Measurements from ENCODE around the gene UPP2. TPM values are rescaled to one million over a fixed set of nuclear protein-coding genes. Genes with fewer than 3 reads are reported as not detected.

The UPP2 gene
- total RNA-seq, 4 donors from 2014 or later: not detected

DNA sequence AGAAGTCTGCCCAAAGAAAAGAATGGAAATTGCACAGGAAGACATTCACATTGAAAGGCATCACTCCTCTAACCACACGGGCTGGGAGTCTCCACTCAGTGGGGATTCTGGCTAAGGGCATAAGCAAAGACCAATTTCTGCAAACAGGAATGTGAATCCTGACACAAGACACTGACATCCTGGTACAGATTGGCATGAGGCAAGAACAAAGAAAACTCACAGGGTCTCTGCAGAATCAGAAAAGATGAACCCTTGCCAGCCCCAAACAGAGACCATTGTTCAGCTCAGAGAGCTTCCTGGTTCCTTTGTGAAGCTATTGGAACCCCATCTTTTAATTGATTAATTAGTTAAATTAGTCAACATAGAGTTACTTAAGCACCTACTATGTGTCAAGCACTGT lies 82.3 kb downstream of the UPP2 start:
- TF ChIP-seq, protein P1, sequence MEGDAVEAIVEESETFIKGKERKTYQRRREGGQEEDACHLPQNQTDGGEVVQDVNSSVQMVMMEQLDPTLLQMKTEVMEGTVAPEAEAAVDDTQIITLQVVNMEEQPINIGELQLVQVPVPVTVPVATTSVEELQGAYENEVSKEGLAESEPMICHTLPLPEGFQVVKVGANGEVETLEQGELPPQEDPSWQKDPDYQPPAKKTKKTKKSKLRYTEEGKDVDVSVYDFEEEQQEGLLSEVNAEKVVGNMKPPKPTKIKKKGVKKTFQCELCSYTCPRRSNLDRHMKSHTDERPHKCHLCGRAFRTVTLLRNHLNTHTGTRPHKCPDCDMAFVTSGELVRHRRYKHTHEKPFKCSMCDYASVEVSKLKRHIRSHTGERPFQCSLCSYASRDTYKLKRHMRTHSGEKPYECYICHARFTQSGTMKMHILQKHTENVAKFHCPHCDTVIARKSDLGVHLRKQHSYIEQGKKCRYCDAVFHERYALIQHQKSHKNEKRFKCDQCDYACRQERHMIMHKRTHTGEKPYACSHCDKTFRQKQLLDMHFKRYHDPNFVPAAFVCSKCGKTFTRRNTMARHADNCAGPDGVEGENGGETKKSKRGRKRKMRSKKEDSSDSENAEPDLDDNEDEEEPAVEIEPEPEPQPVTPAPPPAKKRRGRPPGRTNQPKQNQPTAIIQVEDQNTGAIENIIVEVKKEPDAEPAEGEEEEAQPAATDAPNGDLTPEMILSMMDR (IDR thresholded peaks at IDR 0.05): no peak
- TF ChIP-seq POLR2A (IDR thresholded peaks at IDR 0.05) (no peak), EP300 (IDR thresholded peaks at IDR 0.05) (no peak)
- H3K27ac ChIP-seq: no peak overlapping the region
- H3K4me3 ChIP-seq: no peak overlapping the region
- H3K4me1 ChIP-seq: no peaks in the 10 kb centered on the region
- DNase-seq (ENCODE audit: low spot score in 2 of 2): no peak
- H3K36me3 ChIP-seq: no peaks in the 10 kb centered on the region
- WGBS, 2 donors: 33 to 53% methylated on average over 1 of the region's 1 CpG
- H3K27me3 ChIP-seq: no peaks in the 10 kb centered on the region
- no peaks in the 10 kb centered on the region for H3K9me3 ChIP-seq

DNA sequence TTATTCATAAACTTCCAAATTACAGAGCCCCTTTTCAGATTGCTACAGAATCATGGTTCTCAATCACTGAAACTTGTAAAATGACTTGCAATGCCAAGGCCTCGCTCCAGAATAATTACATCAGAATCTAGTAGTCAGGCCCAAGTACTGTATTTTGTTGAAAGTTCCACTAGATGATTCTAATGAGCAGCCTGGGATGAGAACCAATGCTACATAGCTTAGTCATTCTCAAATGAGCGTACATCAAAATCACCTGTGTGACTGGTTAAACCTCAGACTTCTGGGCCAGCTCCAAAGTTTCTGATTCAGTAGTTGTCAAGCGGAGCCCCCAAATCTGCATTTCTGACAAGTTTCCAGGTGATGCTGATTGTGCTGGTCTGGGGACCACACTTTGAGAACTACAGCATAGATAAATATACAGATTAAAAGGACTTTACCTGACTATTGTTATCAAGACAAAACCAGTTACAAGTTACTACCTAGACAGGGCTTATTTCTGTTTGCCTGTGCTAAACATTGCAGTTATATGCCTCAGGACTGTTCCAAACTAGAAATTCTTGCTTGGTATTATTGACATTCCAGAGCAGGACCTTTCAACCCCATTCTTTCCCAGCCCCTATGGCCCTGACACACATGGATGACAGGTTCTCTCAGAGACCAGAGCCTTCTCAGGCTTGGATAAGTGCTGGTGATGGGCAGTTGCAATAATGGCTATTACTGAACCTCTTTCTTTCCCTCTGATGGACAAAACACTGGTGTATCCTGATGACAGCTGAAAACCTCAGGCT lies 83.1 kb downstream of the UPP2 start:
- WGBS, 2 donors: 76 to 88% methylated on average over 3 of the region's 3 CpGs
- H3K27ac ChIP-seq: no peak overlapping the region
- H3K27me3 ChIP-seq: no peaks in the 10 kb centered on the region
- no peaks in the 10 kb centered on the region for H3K36me3 ChIP-seq
- H3K4me1 ChIP-seq: no peaks in the 10 kb centered on the region
- no peak for DNase-seq (ENCODE audit: low spot score in 2 of 2)
- TF ChIP-seq, protein P1 (IDR thresholded peaks at IDR 0.05): no peak
- TF ChIP-seq POLR2A (IDR thresholded peaks at IDR 0.05) (no peak), EP300 (IDR thresholded peaks at IDR 0.05) (no peak)
- no peaks in the 10 kb centered on the region for H3K9me3 ChIP-seq
- no peak overlapping the region for H3K4me3 ChIP-seq

Other genes starting within 250 kb of the UPP2 start
- 10 to 100 TPM; 19.2 to 24.7 (median 22.8) TPM for gene ACVR1, start 225.5 kb upstream of the UPP2 start, total RNA-seq

All from tibial nerve (tissue), 4 donors.